ENCODE results near the gene PLXNA2.

DNA sequence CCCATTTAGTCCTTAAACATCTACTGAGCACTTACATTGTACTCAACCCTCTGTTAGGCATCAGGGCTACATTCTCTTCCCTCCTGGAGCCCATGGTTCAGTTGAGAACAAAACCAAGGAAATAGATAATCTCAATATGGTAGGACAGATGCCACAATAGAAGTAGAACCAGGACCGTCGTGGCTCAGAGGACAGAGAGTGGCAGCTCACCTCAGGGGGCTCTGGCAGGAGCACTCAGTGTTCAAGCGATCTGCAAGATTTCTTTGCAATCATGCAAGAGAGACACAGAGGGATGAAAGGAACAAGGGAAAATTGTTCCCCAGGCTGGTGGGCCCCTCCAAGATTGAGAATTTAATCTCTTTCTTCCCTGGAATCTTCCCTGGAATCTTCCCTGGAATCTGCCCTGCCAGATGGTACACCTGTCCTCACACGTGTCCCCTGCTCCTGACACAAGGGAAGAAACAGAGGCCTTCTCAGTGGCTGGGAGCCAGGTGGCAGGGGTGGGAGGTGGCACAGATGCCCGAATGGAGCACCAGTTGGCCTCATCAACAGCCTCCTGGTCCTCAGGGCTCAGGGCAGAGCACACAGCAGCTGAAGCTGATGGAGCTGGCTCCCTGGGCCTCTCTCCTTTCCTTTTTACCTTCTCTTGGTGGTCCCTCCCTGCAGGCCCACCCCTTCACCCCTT is 135.4 kb downstream of the PLXNA2 start:
- TF ChIP-seq, protein P1, sequence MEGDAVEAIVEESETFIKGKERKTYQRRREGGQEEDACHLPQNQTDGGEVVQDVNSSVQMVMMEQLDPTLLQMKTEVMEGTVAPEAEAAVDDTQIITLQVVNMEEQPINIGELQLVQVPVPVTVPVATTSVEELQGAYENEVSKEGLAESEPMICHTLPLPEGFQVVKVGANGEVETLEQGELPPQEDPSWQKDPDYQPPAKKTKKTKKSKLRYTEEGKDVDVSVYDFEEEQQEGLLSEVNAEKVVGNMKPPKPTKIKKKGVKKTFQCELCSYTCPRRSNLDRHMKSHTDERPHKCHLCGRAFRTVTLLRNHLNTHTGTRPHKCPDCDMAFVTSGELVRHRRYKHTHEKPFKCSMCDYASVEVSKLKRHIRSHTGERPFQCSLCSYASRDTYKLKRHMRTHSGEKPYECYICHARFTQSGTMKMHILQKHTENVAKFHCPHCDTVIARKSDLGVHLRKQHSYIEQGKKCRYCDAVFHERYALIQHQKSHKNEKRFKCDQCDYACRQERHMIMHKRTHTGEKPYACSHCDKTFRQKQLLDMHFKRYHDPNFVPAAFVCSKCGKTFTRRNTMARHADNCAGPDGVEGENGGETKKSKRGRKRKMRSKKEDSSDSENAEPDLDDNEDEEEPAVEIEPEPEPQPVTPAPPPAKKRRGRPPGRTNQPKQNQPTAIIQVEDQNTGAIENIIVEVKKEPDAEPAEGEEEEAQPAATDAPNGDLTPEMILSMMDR (IDR thresholded peaks at IDR 0.05) = no peak
- TF ChIP-seq POLR2AphosphoS5 (IDR thresholded peaks at IDR 0.05; ENCODE audit: insufficient read depth in 1 of 2, low read depth in 1 of 2) (no peak), POLR2A (IDR thresholded peaks at IDR 0.05) (no peak)

Data from vagina (tissue), 2 donors.